Middle frontal gyrus (tissue), 1 donor: ENCODE measurements around the gene COMP.

Source experiments
- DNase-seq: peaks from one replicate; pipeline ENCODE4 v3.0.0-alpha.2; 2015; ENCODE audit warnings: low spot score; ENCODE audit errors: extremely low spot score

The COMP gene

DNA sequence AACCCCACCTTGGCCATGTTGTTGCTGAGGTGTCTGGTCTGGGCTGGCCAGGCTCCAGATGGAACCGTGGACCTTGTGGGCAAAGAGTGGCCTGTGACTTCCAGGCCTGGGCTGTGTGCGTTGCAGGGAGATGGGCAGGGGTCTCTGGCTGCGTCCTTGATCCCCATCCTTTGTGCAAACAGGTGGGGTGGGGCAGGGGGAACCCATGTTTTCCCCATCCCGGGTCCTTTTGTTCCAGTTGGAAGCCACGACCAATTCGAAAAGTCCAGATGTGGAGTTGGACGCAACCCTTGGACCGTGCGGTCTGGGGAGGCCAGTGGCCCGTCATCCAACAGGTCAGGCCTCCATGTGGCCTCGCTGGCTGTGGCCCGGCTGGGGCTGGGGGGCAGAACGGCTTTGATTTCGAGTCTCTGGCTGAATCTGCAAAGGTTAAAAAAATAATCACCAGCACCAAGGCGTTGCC is 13.1 kb upstream of the COMP start:
- no peak for DNase-seq

- no peak for DNase-seq
Observed at GRCh38 chr19:18803550-18804138, 12.5 kb upstream of the COMP start.

DNA sequence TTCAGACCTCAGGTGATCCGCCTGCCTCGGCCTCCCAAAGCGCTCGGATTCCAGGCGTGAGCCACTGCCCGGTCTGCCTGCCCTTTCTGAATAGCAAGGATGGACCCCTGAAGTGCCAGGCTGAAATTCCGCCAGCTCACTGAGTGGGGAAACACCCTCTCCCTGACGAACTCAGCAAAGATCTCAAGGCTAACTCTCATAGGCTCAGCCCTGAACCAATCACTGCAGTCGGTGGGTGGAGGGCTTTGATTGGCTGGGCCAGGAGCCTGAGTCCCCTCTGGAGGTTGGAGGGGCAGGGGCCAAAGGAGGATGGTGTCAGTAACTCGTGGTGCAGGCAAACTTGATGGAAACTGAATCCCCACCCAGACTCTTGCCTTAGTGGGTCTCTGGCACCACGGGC is 11.2 kb upstream of the COMP start:
- no peak for DNase-seq

GRCh38 chr19:18800636-18801035 is 9.5 kb upstream of the COMP start:
- no peak for DNase-seq

DNA sequence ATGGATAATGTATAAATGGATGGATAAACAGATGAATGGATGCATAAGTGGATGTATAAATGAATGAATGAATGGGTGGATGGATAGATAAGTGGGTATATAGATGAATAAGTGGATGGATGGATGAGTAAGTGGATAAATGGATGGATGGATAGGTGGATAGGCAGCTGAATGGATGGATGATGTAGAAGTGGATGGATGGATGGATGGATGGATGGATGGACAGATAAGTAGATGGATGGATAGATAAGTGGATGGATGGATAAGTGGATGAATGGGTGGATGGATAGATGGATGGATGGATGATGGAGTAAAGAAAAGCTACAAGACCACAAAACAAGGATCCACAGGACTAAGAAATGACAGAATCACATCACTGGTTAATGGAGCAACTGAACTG is 9.0 kb upstream of the COMP start:
- DNase-seq = no peak

- DNase-seq = no peak
Observed at GRCh38 chr19:18799389-18799970, 8.4 kb upstream of the COMP start.

GRCh38 chr19:18798384-18799352 is 7.6 kb upstream of the COMP start:
- no peak for DNase-seq

- DNase-seq = no peak
Observed at GRCh38 chr19:18796239-18796638, 5.1 kb upstream of the COMP start.

DNA sequence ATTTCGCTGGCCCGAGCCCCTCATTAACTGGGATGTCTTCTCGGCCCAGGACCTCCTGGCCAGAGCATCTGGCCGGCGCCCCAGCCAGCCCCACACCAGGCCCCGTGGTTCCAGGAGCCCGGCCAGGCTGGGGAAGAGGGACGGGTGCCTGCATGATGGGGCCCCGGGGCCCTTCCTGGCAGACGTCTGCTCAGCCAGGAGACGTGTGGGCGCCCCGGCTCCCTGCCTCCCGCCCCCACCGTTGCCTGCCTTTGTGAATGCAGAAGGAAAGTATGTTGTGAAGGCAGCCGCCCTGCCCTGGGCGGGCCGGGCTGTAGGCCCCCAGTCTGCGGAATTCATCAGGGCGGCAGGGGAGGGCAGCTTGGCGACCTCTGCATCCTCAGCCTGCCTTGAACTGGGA is 4.4 kb upstream of the COMP start:
- no peak for DNase-seq

GRCh38 chr19:18794692-18795091 is 3.6 kb upstream of the COMP start:
- DNase-seq = no peak

DNA sequence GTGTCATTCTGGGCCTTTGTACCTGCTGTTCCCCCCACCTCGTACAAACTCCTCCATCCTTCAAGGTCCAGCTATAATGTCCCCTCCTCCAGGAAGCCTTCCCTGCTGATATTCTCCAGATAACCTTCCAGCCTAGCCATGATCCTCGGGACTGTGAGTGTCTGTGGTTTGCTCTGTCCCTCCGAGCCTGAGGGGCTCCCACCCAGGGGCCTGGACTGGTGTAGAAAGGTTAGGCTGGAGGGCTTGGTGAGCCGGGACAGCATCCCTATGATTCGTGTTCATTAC is 2.9 kb upstream of the COMP start:
- no peak for DNase-seq

- no peak for DNase-seq
Observed at GRCh38 chr19:18793144-18794028, 2.3 kb upstream of the COMP start.

DNA sequence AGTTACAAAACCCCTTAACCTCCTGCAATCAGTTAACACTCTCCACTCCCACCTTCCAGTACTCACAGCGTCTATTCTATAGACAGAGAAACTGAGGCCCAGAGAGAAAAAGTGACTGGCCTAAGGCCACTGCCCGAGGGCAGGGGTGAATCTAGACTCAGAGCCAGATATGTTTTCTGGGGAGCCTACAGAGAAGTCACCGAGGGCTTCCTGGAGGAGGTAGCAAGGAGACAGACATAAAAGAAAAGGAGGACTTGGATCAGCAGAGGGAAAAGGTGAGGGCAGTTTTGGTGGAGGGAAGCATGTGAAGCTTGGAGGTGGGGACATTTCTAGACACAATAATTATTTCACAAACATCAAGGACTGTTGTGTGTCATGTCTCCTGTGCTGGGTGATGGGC is 1.6 kb upstream of the COMP start:
- DNase-seq = no peak

GRCh38 chr19:18791315-18791678 is 192 bp upstream of the COMP start:
- DNase-seq = no peak

DNA sequence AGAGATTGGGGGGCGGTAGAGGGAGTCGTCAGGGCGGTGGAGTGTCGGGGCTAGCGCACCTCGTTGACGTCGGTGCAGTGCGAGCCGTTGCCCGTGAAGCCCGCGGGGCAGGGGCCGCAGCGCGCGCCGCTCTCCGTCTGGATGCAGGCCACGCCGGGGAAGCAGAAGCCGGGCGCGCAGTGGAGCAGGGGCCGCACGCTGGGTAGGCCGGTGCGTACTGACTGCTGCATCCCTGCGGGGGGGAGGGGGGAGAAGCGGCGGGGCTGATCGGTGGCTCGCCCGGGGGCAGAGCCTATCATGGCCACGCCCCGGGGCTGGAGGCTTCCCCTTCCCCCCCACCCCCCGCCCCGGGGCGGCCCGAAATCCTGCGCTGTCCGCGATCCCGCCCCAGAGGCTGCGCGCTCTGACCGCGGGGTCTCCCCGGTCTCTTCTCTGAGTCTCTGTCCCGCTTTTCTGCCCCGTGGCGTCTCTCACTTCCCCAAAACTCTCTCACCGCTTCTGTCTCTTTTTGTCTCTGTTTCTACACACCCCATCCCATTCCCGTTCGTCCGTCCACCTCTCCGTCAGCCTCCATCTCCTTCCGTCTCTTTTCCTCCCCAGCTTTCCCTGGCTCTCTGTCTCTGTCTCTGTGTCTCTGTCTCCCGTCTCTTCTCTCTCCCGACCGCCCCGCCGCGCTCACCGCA is 1.1 kb downstream of the COMP start:
- no peak for DNase-seq

DNA sequence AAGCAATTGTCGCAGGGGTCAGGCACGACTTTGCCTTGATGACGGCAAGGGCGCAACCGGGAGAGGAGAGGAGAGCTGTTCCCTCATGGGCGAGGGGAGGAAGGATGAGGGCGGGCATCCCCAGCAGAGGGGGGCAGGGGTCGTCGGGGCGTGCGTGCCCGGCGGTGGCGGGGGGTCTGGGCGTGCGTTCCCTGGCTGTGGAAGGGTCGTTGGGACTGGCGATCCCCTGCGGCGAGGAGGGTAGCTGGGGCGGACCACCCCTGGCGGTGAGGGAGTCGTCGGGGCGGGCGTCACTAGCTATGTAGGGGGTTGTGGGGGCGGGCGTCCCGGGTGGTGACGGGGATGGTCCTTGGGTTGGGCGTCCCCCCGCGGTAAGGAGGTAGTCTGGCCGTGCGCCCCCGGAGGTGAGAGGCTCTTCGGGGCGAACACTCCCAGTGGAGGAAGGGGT is 1.7 kb downstream of the COMP start:
- no peak for DNase-seq

DNA sequence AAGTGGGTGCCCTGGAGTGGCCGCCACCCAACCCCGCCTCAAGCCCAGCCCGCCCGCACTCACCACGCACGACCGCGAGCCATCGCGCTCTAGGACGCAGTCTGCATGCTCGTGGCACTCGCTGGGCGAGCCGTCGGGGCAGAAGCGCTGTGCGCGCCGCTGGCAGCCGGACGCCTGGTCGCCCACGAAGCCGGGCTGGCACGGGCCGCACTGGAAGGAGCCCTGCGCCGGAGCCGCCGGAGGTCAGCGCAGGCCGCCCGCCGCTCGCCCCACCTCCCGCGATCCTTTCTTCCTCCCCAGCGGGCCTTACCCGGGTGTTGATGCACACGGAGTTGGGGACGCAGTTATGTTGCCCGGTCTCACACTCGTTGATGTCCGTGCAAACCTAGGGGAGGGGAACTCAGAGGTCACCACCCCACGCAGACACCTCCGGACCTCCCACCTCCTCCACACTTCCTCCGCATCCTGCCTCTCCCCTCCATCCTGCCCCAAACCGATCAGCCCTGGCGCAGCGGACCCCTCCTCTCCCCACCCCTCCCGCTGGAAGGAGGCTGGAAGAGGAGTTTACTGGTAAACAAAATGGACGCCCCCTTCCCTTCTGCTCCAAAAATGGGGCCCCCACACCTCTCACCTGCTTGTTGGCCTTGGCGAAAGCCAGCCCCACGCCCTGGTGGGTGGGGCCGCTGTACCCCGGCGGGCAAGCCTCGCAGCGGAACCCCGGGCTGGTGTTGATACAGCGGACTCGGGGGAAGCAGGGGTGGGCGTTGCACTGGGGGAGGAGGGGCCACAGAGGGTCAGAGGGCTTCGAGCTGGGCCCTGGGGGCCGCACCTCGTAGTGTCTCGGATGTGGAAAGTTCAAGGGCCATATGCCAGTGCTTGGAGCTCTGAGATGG is 2.3 kb downstream of the COMP start:
- DNase-seq = no peak

DNA sequence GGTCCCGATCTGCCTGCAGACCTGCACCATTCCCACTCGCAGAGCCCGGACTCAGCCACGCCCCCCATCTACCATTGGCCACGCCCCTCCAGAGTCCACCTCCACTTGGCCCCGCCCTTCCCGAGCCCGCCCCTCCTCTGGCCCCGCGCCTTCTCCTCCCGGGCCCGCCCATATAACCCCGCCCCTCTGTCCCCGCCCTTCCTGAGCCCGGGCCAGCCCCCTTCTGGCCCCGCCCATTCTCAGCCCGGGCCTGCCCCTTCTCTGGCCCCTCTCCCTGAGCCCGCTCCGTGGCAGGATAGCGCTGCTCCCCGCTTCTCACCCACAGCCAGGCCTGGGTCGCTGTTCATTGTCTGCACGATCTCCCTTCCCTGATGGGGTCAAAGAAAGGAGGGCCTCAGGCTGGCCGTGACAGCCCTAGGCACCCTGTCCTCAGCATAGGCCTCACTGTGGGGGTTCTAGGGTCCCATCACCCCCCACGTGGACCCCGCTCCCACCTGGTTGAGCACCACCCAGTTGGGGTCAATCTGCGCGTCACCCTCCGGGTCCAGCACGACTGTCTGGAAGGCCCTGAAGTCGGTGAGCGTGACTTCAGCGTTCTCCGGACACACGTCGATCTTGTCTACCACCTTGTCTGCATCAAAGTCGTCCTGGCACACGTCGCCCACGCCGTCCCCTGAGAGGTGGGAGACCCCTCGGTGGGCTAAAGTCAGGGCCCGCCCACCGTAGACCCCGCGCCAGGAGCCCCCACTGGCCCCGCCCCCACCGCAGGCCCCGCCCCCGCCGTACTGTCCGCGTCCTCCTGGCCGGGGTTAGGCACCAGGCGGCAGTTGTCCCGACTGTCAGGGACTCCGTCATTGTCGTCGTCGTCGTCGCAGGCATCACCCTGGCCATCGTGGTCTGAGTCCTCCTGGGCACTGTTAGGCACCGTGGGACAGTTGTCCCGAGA is 5.7 kb downstream of the COMP start:
- no peak for DNase-seq

GRCh38 chr19:18784786-18785120 is 6.4 kb downstream of the COMP start:
- no peak for DNase-seq
